GM12865 (cell line): ENCODE results near the gene MGMT.

Experiments
- DNase-seq: peaks from one replicate; pipeline ENCODE4 v3.0.0; 2010; ENCODE audit warnings: low read depth
- H3K4me3 ChIP-seq: 2 replicates; pipeline ENCODE4 v1.5.1; 2011; ENCODE audit warnings: mild to moderate bottlenecking, low read depth, low read length, control low read depth
- TF ChIP-seq, protein P1 (sequence below): IDR thresholded peaks from 2 replicates; pipeline ENCODE4 v1.5.1; 2011; ENCODE audit warnings: low read length, control low read depth, low read depth, inconsistent platforms; ENCODE audit not compliant: insufficient read depth; ENCODE audit errors: missing control alignments

The MGMT gene

DNA sequence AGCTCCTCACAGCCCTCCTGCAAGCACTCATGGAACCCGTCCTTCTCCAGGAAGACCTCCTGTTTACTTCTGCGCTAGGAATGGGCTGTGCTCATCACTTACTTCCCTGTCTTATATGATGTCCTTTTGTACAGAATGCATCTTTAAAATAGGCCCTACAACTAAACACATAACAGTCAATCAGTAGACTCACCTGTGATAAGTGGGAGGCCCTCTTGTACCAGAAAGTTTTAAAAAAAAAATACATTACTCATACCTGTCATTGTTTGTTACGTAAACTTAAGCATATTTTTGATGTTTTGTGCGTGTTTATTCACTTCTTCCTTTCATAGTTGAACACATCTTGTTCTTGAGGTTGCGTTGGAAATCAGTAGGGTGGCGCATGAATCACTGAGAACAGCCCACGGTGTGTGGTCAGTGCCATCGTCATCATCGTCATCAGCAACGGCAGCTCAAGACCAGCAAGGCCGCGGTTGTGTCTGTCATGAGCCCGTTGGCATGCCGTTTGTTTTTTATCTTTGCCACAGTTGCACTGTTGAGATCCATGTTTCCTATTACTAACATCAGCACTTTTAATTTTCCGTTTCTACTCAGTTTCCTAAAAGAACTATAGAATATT is 232.8 kb downstream of the MGMT start:
- no peak overlapping the region for H3K4me3 ChIP-seq
- DNase-seq = no peak
- TF ChIP-seq, protein P1, sequence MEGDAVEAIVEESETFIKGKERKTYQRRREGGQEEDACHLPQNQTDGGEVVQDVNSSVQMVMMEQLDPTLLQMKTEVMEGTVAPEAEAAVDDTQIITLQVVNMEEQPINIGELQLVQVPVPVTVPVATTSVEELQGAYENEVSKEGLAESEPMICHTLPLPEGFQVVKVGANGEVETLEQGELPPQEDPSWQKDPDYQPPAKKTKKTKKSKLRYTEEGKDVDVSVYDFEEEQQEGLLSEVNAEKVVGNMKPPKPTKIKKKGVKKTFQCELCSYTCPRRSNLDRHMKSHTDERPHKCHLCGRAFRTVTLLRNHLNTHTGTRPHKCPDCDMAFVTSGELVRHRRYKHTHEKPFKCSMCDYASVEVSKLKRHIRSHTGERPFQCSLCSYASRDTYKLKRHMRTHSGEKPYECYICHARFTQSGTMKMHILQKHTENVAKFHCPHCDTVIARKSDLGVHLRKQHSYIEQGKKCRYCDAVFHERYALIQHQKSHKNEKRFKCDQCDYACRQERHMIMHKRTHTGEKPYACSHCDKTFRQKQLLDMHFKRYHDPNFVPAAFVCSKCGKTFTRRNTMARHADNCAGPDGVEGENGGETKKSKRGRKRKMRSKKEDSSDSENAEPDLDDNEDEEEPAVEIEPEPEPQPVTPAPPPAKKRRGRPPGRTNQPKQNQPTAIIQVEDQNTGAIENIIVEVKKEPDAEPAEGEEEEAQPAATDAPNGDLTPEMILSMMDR = no peak

DNA sequence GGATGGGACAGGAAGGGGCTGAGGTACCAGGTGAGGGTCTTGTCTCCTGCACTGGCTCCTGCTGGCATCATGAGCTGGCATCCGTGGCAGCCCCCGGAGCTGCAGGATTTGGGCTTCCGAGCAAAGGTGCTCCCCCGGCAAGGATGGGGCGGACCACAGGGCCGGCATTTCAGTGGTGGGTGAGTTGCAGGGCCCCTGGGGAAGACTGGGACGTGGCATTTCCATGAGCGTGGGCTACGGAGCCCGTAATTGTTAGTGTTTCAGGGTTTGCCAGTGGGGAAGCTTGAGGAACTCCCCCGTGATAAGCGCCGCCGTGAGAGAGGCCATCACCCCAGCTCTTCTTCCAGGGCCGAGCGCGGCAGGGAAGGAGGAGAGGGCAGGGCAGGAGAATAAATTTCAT is 235.6 kb downstream of the MGMT start:
- TF ChIP-seq, protein P1 = no peak
- no peak for DNase-seq
- H3K4me3 ChIP-seq = no peak overlapping the region

DNA sequence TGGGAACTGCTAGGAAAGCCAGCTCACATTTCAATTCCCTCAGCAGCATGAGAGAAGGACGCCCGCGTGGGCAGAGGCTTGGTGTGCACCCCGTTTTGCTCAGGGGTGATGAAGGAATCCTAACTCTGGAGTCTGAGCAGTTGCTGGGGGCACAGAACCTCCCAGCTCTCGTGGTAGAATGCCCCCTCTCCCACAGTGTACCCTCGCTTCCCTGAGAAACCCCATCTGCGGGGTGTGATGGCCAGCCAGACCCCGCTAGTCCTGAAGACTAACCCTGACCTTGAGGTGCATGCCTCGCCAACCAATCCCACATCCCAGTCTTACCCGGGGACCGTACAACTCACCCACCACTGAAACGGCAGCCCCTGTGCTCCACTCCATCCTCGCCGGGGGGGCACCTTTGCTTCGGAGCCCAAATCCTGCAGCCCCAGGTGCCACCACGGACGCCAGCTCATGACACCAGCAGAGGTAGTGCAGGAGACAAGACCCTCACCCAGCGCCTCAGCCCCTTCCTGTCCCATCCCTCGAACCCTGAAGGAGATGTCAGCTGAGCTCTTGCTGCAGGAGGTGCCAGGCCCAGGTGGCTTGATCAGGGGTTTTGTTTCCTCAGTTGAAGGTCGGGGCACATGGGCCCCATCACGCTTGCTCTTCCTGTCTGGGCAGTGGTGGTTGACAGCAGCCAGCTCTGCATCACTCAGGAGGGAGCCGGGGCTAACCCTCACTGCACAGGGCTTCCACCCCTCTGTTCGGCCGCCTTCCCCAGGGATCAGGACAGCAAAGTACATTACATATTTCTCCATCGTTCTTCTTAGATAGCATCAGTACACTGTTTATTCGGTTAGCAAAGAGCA is 236.5 kb downstream of the MGMT start:
- TF ChIP-seq, protein P1 = no peak
- DNase-seq = no peak
- H3K4me3 ChIP-seq = no peak overlapping the region

DNA sequence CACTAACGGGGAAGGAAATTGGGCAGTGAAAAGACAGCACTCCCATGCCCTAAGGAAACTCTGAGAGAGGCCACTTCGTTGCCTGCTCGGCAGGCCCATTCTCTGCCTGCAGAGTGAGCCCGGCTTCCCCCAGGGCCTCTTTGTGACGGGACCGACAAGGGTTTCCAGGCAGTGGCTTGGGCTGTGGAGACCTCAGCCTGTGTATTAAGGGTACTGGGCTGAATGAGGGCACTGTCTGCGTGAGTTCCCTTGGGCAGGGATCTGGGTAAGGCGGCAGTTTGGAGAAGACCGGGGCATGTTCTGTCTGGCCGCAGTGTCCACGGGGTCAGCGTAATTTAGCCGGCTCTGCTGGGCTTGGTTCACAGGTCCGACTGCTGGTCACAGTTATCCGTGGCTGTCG is 237.2 kb downstream of the MGMT start:
- H3K4me3 ChIP-seq = no peak overlapping the region
- no peak for DNase-seq
- TF ChIP-seq, protein P1 = no peak

DNA sequence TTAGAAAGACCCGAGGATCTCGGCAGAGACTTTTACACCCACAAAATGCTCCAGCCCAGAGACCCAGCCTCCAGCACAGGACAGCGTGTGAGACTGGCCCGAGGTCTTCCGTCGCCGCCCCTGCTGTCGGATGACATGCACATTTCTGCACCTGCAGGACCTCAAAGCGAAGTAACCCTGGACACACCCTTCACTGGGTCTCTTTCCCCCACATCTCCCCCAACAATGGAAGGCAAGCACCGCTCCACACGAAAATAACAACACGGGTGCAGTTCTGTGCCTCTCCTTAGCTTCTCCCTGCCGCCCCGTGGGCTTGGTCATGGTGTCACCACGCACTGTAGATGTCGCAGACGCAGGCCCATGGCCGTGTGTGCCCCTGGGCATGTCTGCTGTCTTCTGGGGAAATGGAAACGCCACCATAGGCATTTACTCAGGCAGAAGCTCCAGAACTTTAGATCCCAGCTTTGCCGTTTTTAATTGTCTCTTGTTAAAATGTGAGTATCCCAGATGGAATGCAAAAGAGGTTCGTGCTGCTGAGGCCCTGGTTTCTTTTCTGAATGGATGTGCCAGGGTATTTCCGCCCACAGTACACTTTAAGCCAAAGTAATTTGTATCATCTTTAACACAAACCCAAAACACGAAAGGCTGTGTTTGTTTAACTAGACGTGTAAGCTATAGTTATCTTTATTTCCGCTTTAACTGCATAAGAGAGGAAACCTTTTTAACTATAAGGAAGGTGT is 237.9 kb downstream of the MGMT start:
- no peak overlapping the region for H3K4me3 ChIP-seq
- DNase-seq = no peak
- TF ChIP-seq, protein P1 = no peak

DNA sequence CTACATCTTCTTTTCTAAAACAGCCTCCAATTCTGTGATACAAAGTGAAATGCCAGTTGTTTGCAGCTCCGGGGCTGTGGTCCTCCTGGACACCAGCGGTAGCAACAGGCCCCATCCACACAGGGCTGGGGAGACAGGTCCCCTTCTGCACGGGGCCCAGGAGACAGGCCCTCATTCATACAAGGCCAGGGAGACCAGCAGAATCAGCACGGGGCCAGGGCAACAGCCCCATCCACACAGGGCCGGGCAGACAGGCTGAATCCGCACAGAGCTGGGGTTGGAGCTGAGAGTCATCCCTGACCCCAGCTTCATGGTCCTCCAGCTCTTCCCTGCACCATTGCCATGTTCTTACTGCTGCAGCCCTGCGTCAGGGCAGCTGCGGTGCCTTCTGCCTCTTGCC is 238.6 kb downstream of the MGMT start:
- no peak overlapping the region for H3K4me3 ChIP-seq
- no peak for DNase-seq
- TF ChIP-seq, protein P1 = no peak
